AG09319 (cell line): ENCODE measurements around the gene TXNRD2.

Experiments used
- DNase-seq: peaks from one replicate; pipeline ENCODE4 v3.0.0-alpha.2; 2010; ENCODE audit warnings: low read depth; ENCODE audit errors: extremely low read depth
- CTCF ChIP-seq: IDR thresholded peaks from 2 replicates; pipeline ENCODE4 v1.5.1; 2011; ENCODE audit warnings: low read depth, mild to moderate bottlenecking, inconsistent platforms, low read length, moderate library complexity

The TXNRD2 gene

GRCh38 chr22:19933341-19934241 lies 8.0 kb downstream of the TXNRD2 start:
- no peak for DNase-seq
- TF ChIP-seq CTCF = no peak

- DNase-seq = no peak
- no peak for TF ChIP-seq CTCF
Observed at GRCh38 chr22:19932367-19933206, 9.0 kb downstream of the TXNRD2 start.

GRCh38 chr22:19931514-19931913 lies 10.1 kb downstream of the TXNRD2 start:
- TF ChIP-seq CTCF = no peak
- DNase-seq = no peak

GRCh38 chr22:19930551-19931486 lies 10.8 kb downstream of the TXNRD2 start:
- DNase-seq = no peak
- no peak for TF ChIP-seq CTCF

GRCh38 chr22:19929586-19930550 lies 11.8 kb downstream of the TXNRD2 start:
- DNase-seq = no peak
- TF ChIP-seq CTCF = no peak

- no peak for DNase-seq
- no peak for TF ChIP-seq CTCF
Observed at GRCh38 chr22:19928207-19928606, 13.4 kb downstream of the TXNRD2 start.
